Loucy (cell line): ENCODE data around the gene MOB3B.
A peak's percentile ranks its signal among the peaks of the same experiment; 100 is the strongest.

ENCODE experiments used
- H2AFZ ChIP-seq: fragments of 200-600 bp; sonication (generic); 2 replicates; pipeline ENCODE4 v1.6.0; 2016; ENCODE audit warnings: antibody characterized with exemption, mild to moderate bottlenecking, low read length, moderate library complexity
- H3F3A ChIP-seq: fragments of 200-600 bp; 2 replicates; pipeline ENCODE4 v1.6.0; 2016; ENCODE audit warnings: antibody characterized with exemption, low read depth, mild to moderate bottlenecking
- H3K27me3 ChIP-seq: fragments of 200-600 bp; sonication (generic); 2 replicates; pipeline ENCODE4 v1.6.1; 2014; ENCODE audit warnings: low read length, mild to moderate bottlenecking; ENCODE audit not compliant: insufficient read depth, poor library complexity, severe bottlenecking
- H3K36me3 ChIP-seq: fragments of 200-600 bp; sonication (generic); 2 replicates; pipeline ENCODE4 v1.6.1; 2016; ENCODE audit warnings: low read length; ENCODE audit not compliant: insufficient read depth
- H3K4me1 ChIP-seq: fragments of 200-600 bp; sonication (generic); 2 replicates; pipeline ENCODE4 v1.5.1; 2014; ENCODE audit warnings: low read length, mild to moderate bottlenecking; ENCODE audit not compliant: insufficient read depth, poor library complexity, severe bottlenecking
- H3K4me2 ChIP-seq: fragments of 200-600 bp; sonication (generic); 2 replicates; pipeline ENCODE4 v1.6.0; 2014; ENCODE audit warnings: antibody characterized with exemption, low read length, low read depth, mild to moderate bottlenecking; ENCODE audit not compliant: poor library complexity, severe bottlenecking
- H3K4me3 ChIP-seq: fragments of 200-600 bp; sonication (generic); 2 replicates; pipeline ENCODE4 v1.5.1; 2014; ENCODE audit warnings: low read length, mild to moderate bottlenecking, mixed read lengths; ENCODE audit not compliant: poor library complexity, severe bottlenecking
- H3K79me2 ChIP-seq: fragments of 200-600 bp; sonication (generic); 2 replicates; pipeline ENCODE4 v1.6.1; 2014; ENCODE audit warnings: low read length; ENCODE audit not compliant: insufficient read depth
- H3K9ac ChIP-seq: fragments of 200-600 bp; sonication (generic); 2 replicates; pipeline ENCODE4 v1.6.0; 2014; ENCODE audit warnings: mild to moderate bottlenecking, low read depth, low read length, moderate library complexity; ENCODE audit not compliant: poor library complexity, severe bottlenecking
- H3K9me2 ChIP-seq: fragments of 200-600 bp; sonication (generic); replicated peaks from 2 replicates; pipeline ENCODE4 v1.6.1; 2016; ENCODE audit warnings: low read depth, low read length, mixed read lengths
- H3K9me3 ChIP-seq: fragments of 200-600 bp; sonication (generic); 2 replicates; pipeline ENCODE4 v1.6.1; 2014; ENCODE audit warnings: mild to moderate bottlenecking, antibody characterized with exemption, low read length, low read depth; ENCODE audit not compliant: insufficient read depth
- H4K20me1 ChIP-seq: fragments of 200-600 bp; sonication (generic); 2 replicates; pipeline ENCODE4 v1.6.0; 2014; ENCODE audit warnings: antibody characterized with exemption, low read length, mild to moderate bottlenecking; ENCODE audit not compliant: insufficient read depth, poor library complexity, severe bottlenecking
- CTCF ChIP-seq: fragments of 200-600 bp; sonication (generic); conservative IDR thresholded peaks from 2 replicates; pipeline ENCODE4 v1.5.1; 2014; ENCODE audit warnings: mild to moderate bottlenecking, antibody characterized with exemption, low read length
- EZH2phosphoT487 ChIP-seq: fragments of 200-600 bp; IDR thresholded peaks from 2 replicates; pipeline ENCODE4 v1.6.1; 2018; ENCODE audit warnings: antibody characterized with exemption, mild to moderate bottlenecking, moderate library complexity, borderline replicate concordance

MOB3B gene

GRCh38 chr9:27554712-27555111 lies 25.1 kb upstream of the MOB3B start:
- Histone ChIP-seq H3K27me3 (no peaks in the 10 kb centered on the region), H2AFZ (no peak overlapping the region), H3K36me3 (0 out of 2 replicates have a peak, but pooled peaks cover 4% of the 10 kb centered on the region), H3K9me2 (no peaks in the 10 kb centered on the region), H3K4me1 (no peaks in the 10 kb centered on the region), H3K4me2 (no peak overlapping the region), H3K9me3 (no peaks in the 10 kb centered on the region), H3K9ac (no peak overlapping the region), H4K20me1 (no peaks in the 10 kb centered on the region), H3K79me2 (no peaks in the 10 kb centered on the region), H3F3A (no peaks in the 10 kb centered on the region), H3K4me3 (no peak overlapping the region)
- TF ChIP-seq EZH2phosphoT487 (no peak), CTCF (no peak)

- H3K79me2 ChIP-seq: no peaks in the 10 kb centered on the region
- H3K4me2 ChIP-seq: no peak overlapping the region
- no peaks in the 10 kb centered on the region for H3F3A ChIP-seq
- no peak overlapping the region for H2AFZ ChIP-seq
- H3K9me3 ChIP-seq: no peaks in the 10 kb centered on the region
- H3K9me2 ChIP-seq: no peaks in the 10 kb centered on the region
- H4K20me1 ChIP-seq: no peaks in the 10 kb centered on the region
- no peak overlapping the region for H3K4me3 ChIP-seq
- no peaks in the 10 kb centered on the region for H3K27me3 ChIP-seq
- H3K9ac ChIP-seq: no peak overlapping the region
- TF ChIP-seq CTCF: no peak
- no peak for TF ChIP-seq EZH2phosphoT487
- no peaks in the 10 kb centered on the region for H3K36me3 ChIP-seq
- no peaks in the 10 kb centered on the region for H3K4me1 ChIP-seq
Observed at GRCh38 chr9:27549196-27549755, 19.7 kb upstream of the MOB3B start.

GRCh38 chr9:27548055-27548741 lies 18.6 kb upstream of the MOB3B start:
- Histone ChIP-seq H3K9me2 (no peaks in the 10 kb centered on the region), H3K4me1 (no peaks in the 10 kb centered on the region), H4K20me1 (no peaks in the 10 kb centered on the region), H3K4me2 (no peak overlapping the region), H3K4me3 (no peak overlapping the region), H3K36me3 (no peaks in the 10 kb centered on the region), H3K79me2 (no peaks in the 10 kb centered on the region), H3K9ac (no peak overlapping the region), H3K9me3 (no peaks in the 10 kb centered on the region), H2AFZ (no peak overlapping the region), H3K27me3 (no peaks in the 10 kb centered on the region), H3F3A (no peaks in the 10 kb centered on the region)
- no peak for TF ChIP-seq EZH2phosphoT487
- TF ChIP-seq CTCF: peak; percentile 62
